Sigmoid colon (tissue), 4 donors: ENCODE measurements around the gene ZNF626.
"Not testable (repeated sequence)": the region's sequence is repeated elsewhere in the genome, so short reads cannot be mapped to it uniquely, and the experiment has no call there.

Experiments
- CTCF ChIP-seq, 4 experiments: fragments of 450-650 bp in 3 of 4; fragments of 200-600 bp in 1 of 4; IDR thresholded peaks; one replicate each; pipeline ENCODE4 v1.5.1; 2016 to 2019; ENCODE audit warnings: antibody characterized with exemption in 4 of 4, mild to moderate bottlenecking in 3 of 4, moderate library complexity in 2 of 4
- EP300 ChIP-seq, 4 donors: sonication (generic); formaldehyde crosslinking; IDR thresholded peaks; one replicate each; pipeline ENCODE4 v1.6.1; 2017; ENCODE audit warnings: antibody characterized with exemption in 4 of 4
- POLR2AphosphoS5 ChIP-seq, 4 donors: sonication (generic); formaldehyde crosslinking; IDR thresholded peaks; one replicate each; pipeline ENCODE4 v1.6.1; 2017; ENCODE audit warnings: antibody characterized with exemption in 4 of 4

GRCh38 chr19:20664475-20664874 is 3.1 kb upstream of the ZNF626 start:
- TF ChIP-seq CTCF, EP300, POLR2AphosphoS5 (IDR thresholded peaks at IDR 0.05): not testable (repeated sequence)
